H1 (cell line): ENCODE results near the gene KCNMA1. TPM values are rescaled to one million over a fixed set of nuclear protein-coding genes. Genes with fewer than 3 reads are reported as not detected.

Source experiments
- CTCF ChIA-PET: fragments of 300-600 bp; sonication (Branson Sonifier 250); formaldehyde crosslinking; loops from one replicate; lab custom pipeline; 2021; ENCODE audit not compliant: partially characterized antibody; lab: Charles Lee
- POLR2A ChIA-PET: fragments of 300-600 bp; sonication (Branson Sonifier 250); formaldehyde crosslinking; loops from one replicate; lab custom pipeline; 2021; ENCODE audit warnings: inconsistent platforms; ENCODE audit not compliant: partially characterized antibody; lab: Charles Lee
- DNase-seq, 2 experiments: peaks; one replicate each; pipeline versions ENCODE4 v3.0.0 to v3.0.0-alpha.2; 2010 to 2022; ENCODE audit warnings: low spot score in 2 of 2, low read depth in 1 of 2, mixed read lengths in 1 of 2
- FAIRE-seq: peaks from 2 replicates; lab custom pipeline; 2011; peaks lifted over from hg19 to GRCh38; lab: Jason Lieb, UNC
- H2AFZ ChIP-seq: 2 replicates; pipeline ENCODE4 v1.8.1; 2012; ENCODE audit warnings: low read length, inconsistent platforms
- H2AK5ac ChIP-seq: 2 replicates; pipeline ENCODE4 v1.6.1; 2013; ENCODE audit warnings: low read depth, low read length
- H2BK120ac ChIP-seq: replicated peaks from 2 replicates; pipeline ENCODE3; 2013; ENCODE audit warnings: low read depth, low read length, inconsistent platforms
- H2BK12ac ChIP-seq: 2 replicates; pipeline ENCODE4 v1.6.1; 2013; ENCODE audit warnings: low read depth, low read length
- H2BK15ac ChIP-seq: 2 replicates; pipeline ENCODE4 v1.6.1; 2013; ENCODE audit warnings: low read length
- H2BK20ac ChIP-seq: 2 replicates; pipeline ENCODE4 v1.6.1; 2013; ENCODE audit warnings: low read length
- H2BK5ac ChIP-seq: 2 replicates; pipeline ENCODE4 v1.6.1; 2013; ENCODE audit warnings: low read depth, low read length
- H3K14ac ChIP-seq: 2 replicates; pipeline ENCODE4 v1.6.1; 2013; ENCODE audit warnings: inconsistent platforms; ENCODE audit not compliant: insufficient read length
- H3K18ac ChIP-seq: 2 replicates; pipeline ENCODE4 v1.6.1; 2013; ENCODE audit warnings: low read length; ENCODE audit errors: extremely low read depth
- H3K23ac ChIP-seq: 2 replicates; pipeline ENCODE4 v1.6.1; 2013; ENCODE audit warnings: inconsistent platforms; ENCODE audit not compliant: insufficient read length
- H3K23me2 ChIP-seq: 2 replicates; pipeline ENCODE4 v1.6.1; 2013; ENCODE audit warnings: low read depth, low read length
- H3K27ac ChIP-seq: 2 replicates; pipeline ENCODE4 v1.6.1; 2011; ENCODE audit warnings: low read depth, low read length, inconsistent platforms
- H3K27me3 ChIP-seq, 4 experiments: replicated peaks in 1 of 4; 1 replicate in 1 of 4; 2 replicates in 3 of 4; pipeline versions ENCODE4 v1.6.1 to v1.8.1; 2011 to 2013; ENCODE audit warnings: low read length in 3 of 4, mild to moderate bottlenecking in 3 of 4, inconsistent platforms in 2 of 4, mixed read lengths in 2 of 4, moderate library complexity in 1 of 4; ENCODE audit not compliant: control insufficient read depth in 3 of 4, insufficient read depth in 3 of 4; ENCODE audit errors: extremely low read depth in 1 of 4
- H3K36me3 ChIP-seq, 4 experiments: 2 replicates each; pipeline versions ENCODE4 v1.6.1 to v1.8.1; 2011 to 2013; ENCODE audit warnings: mild to moderate bottlenecking in 4 of 4, low read length in 3 of 4, moderate library complexity in 2 of 4, control low read depth in 1 of 4, inconsistent platforms in 1 of 4; ENCODE audit not compliant: insufficient read depth in 4 of 4, control insufficient read depth in 2 of 4
- H3K4ac ChIP-seq: replicated peaks from 2 replicates; pipeline ENCODE3; 2013; ENCODE audit warnings: low read length, low read depth, mixed read lengths, inconsistent platforms; ENCODE audit not compliant: insufficient read length
- H3K4me1 ChIP-seq, 4 experiments: replicated peaks in 1 of 4; 1 replicate in 1 of 4; 2 replicates in 3 of 4; pipeline versions ENCODE4 v1.6.1 to v1.8.1; 2011 to 2013; ENCODE audit warnings: low read length in 3 of 4, inconsistent platforms in 2 of 4, mixed read lengths in 1 of 4; ENCODE audit not compliant: insufficient read depth in 4 of 4, control insufficient read depth in 3 of 4
- H3K4me2 ChIP-seq, 2 experiments: 2 replicates each; pipeline versions ENCODE4 v1.6.1 to v1.8.1; 2011 to 2013; ENCODE audit warnings: low read depth in 2 of 2, low read length in 2 of 2, control low read depth in 1 of 2, inconsistent platforms in 1 of 2, mild to moderate bottlenecking in 1 of 2; ENCODE audit not compliant: insufficient read depth in 1 of 2
- H3K4me3 ChIP-seq, 4 experiments: fragments of 200-600, 300-600 bp in 1 of 4; sonication (generic), shearing (Covaris generic), sonication (Bioruptor Twin) in 1 of 4; 2 replicates each; pipeline versions ENCODE4 v1.5.1 to v1.8.1; 2011 to 2016; ENCODE audit warnings: low read length in 4 of 4, low read depth in 3 of 4, control low read depth in 2 of 4, inconsistent platforms in 2 of 4, mild to moderate bottlenecking in 2 of 4, mixed read lengths in 1 of 4, moderate library complexity in 1 of 4; ENCODE audit not compliant: insufficient read depth in 2 of 4; ENCODE audit errors: extremely low read depth in 1 of 4
- H3K56ac ChIP-seq: replicated peaks from 2 replicates; pipeline ENCODE3; 2013; ENCODE audit warnings: low read depth, mild to moderate bottlenecking, mixed read lengths, low read length, inconsistent platforms; ENCODE audit not compliant: insufficient read length
- H3K79me1 ChIP-seq: 2 replicates; pipeline ENCODE4 v1.6.1; 2013; ENCODE audit warnings: low read depth, low read length, control low read depth
- H3K79me2 ChIP-seq, 2 experiments: 2 replicates each; pipeline versions ENCODE4 v1.6.1 to v1.8.1; 2012 to 2013; ENCODE audit warnings: low read length in 2 of 2, mild to moderate bottlenecking in 2 of 2, inconsistent platforms in 1 of 2; ENCODE audit not compliant: insufficient read depth in 2 of 2, control insufficient read depth in 1 of 2
- H3K9ac ChIP-seq, 4 experiments: replicated peaks in 1 of 4; 1 replicate in 1 of 4; 2 replicates in 3 of 4; pipeline versions ENCODE4 v1.6.1 to v1.8.1; 2011 to 2013; ENCODE audit warnings: low read depth in 3 of 4, low read length in 3 of 4, control low read depth in 2 of 4, mild to moderate bottlenecking in 2 of 4, moderate library complexity in 2 of 4, inconsistent platforms in 1 of 4; ENCODE audit errors: extremely low read depth in 1 of 4
- H3K9me3 ChIP-seq, 2 experiments: 2 replicates each; pipeline versions ENCODE4 v1.6.1 to v1.8.1; 2012 to 2013; ENCODE audit warnings: mild to moderate bottlenecking in 2 of 2, moderate library complexity in 2 of 2, control low read depth in 1 of 2, inconsistent platforms in 1 of 2, low read depth in 1 of 2, low read length in 1 of 2, mixed read lengths in 1 of 2; ENCODE audit not compliant: insufficient read depth in 2 of 2
- H4K20me1 ChIP-seq, 2 experiments: replicated peaks in 1 of 2; 2 replicates each; pipeline versions ENCODE3 to v1.8.1; 2011 to 2013; ENCODE audit warnings: inconsistent platforms in 2 of 2, low read length in 2 of 2, mild to moderate bottlenecking in 1 of 2; ENCODE audit not compliant: insufficient read depth in 2 of 2, control insufficient read depth in 1 of 2
- H4K5ac ChIP-seq: 2 replicates; pipeline ENCODE4 v1.6.1; 2013; ENCODE audit warnings: low read length, low read depth, mixed read lengths, inconsistent platforms; ENCODE audit not compliant: insufficient read length
- H4K8ac ChIP-seq: 2 replicates; pipeline ENCODE4 v1.8.0; 2013; ENCODE audit warnings: mild to moderate bottlenecking, moderate library complexity, low read length, inconsistent platforms; ENCODE audit not compliant: insufficient read depth; ENCODE audit errors: extremely low read depth
- H4K91ac ChIP-seq: replicated peaks from 2 replicates; pipeline ENCODE3; 2013; ENCODE audit warnings: low read length, mixed read lengths, inconsistent platforms; ENCODE audit not compliant: insufficient read length
- ATF2 ChIP-seq: IDR thresholded peaks from 2 replicates; pipeline ENCODE4 v1.6.1; 2012; ENCODE audit warnings: low read length, inconsistent platforms
- EGR1 ChIP-seq: IDR thresholded peaks from 2 replicates; pipeline ENCODE4 v1.6.1; 2011; ENCODE audit warnings: low read depth, low read length, borderline replicate concordance
- GABPA ChIP-seq: IDR thresholded peaks from 2 replicates; pipeline ENCODE4 v1.6.1; 2011; ENCODE audit warnings: mild to moderate bottlenecking, low read length, moderate library complexity, borderline replicate concordance; ENCODE audit not compliant: insufficient read depth
- GTF2F1 ChIP-seq: IDR thresholded peaks from 2 replicates; pipeline ENCODE4 v1.6.1; 2012; ENCODE audit warnings: low read depth, low read length, improper control_type of control experiment, borderline replicate concordance
- KDM1A ChIP-seq: fragments of 200-600, 300-600 bp; sonication (generic); IDR thresholded peaks from 2 replicates; pipeline ENCODE4 v1.7.1; 2016; ENCODE audit warnings: mild to moderate bottlenecking, low read length, borderline replicate concordance
- NRF1 ChIP-seq: IDR thresholded peaks from 2 replicates; pipeline ENCODE4 v1.6.1; 2011; ENCODE audit warnings: mild to moderate bottlenecking, low read depth, low read length, improper control_type of control experiment
- RNF2 ChIP-seq: fragments of 200-900, 300-1000 bp; sonication (generic); IDR thresholded peaks from 2 replicates; pipeline ENCODE4 v1.7.1; 2016; ENCODE audit warnings: borderline replicate concordance, low read depth, mild to moderate bottlenecking, antibody characterized with exemption, low read length; ENCODE audit not compliant: poor library complexity, severe bottlenecking; ENCODE audit errors: missing control alignments
- RXRA ChIP-seq: IDR thresholded peaks from 2 replicates; pipeline ENCODE4 v1.6.1; 2011; ENCODE audit warnings: low read depth, mild to moderate bottlenecking, low read length, moderate library complexity; ENCODE audit not compliant: insufficient read depth
- SAP30 ChIP-seq: fragments of 300-600 bp; sonication (generic); IDR thresholded peaks from 2 replicates; pipeline ENCODE4 v1.7.1; 2012; ENCODE audit warnings: low read length, moderate library complexity, mild to moderate bottlenecking, inconsistent platforms; ENCODE audit not compliant: insufficient read depth, insufficient replicate concordance
- SIRT6 ChIP-seq: IDR thresholded peaks from one replicate; pipeline ENCODE4 v1.7.1; 2012; ENCODE audit warnings: low read length, inconsistent platforms
- SIX5 ChIP-seq: IDR thresholded peaks from 2 replicates; pipeline ENCODE4 v1.6.1; 2011; ENCODE audit warnings: mild to moderate bottlenecking, low read depth, low read length
- SP1 ChIP-seq: IDR thresholded peaks from 2 replicates; pipeline ENCODE4 v1.6.1; 2011; ENCODE audit warnings: low read depth, low read length
- WGBS, 2 experiments: shearing (Covaris generic) in 1 of 2; methylation state at CpG; one replicate each; pipeline versions ENCODE4 v1.1.6 to v1.1.7; 2013 to 2015; ENCODE audit warnings: low lambda C conversion rate in 2 of 2, mixed read lengths in 2 of 2, inconsistent platforms in 1 of 2, low coverage in 1 of 2, missing lambda C conversion rate in 1 of 2; ENCODE audit not compliant: insufficient replicate concordance in 2 of 2, insufficient coverage in 1 of 2, insufficient read length in 1 of 2; ENCODE audit errors: extremely low coverage in 1 of 2, missing lambda C conversion rate in 1 of 2; 5-methylcytosine and 5-hydroxymethylcytosine counted together
- polyA plus RNA-seq, 7 experiments: library from polyadenylated mRNA; depleted of rRNA in 3 of 7; stranded (reverse) in 5 of 7; unstranded in 2 of 7; fragments of >200 nt in 5 of 7; fragments of 200-250 nt in 2 of 7; gene quantifications; 1 replicate in 5 of 7; 2 replicates in 1 of 7; 4 replicates in 1 of 7; pipeline versions ENCODE4 v1.2.1 to v1.2.3, GENCODE V29; 2011 to 2013; ENCODE audit warnings: missing spikeins in 2 of 7, mixed read lengths in 2 of 7
- total RNA-seq: library from RNA; stranded (reverse); fragmentation: NEBNext Ultra II Directional; extraction: Animal tissue kit (Norgen Biotek cat#: 25700); gene quantifications from 2 replicates; pipeline ENCODE4 v1.2.1, GENCODE V29; 2021

KCNMA1 gene
- total and polyA plus RNA-seq, 2 of the 8 experiments (the other 6 are each of a cell fraction or from before 2014, with no cell fraction given): 10.2 to 11.1 TPM

DNA sequence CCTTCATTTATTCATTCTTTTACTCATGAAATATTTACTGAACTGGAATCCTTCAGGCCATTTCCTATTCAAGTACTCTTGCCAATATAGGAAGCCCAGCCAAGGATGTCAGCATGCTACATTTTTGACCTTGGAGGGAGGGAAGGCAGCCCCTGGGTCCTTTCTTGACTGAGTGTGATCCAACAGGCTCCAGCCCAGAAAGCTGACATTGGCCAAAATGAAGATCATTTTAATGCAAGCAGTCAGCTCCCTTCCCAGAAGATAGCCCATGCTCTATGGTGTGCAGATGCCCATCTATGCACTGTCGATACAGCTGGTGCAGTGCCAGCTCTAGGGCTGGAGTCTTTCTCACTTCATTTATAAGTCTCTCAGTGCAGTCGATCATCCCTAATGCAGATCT lies 646.0 kb downstream of the KCNMA1 start:
- Histone ChIP-seq H3K27me3 (no peaks in the 10 kb centered on the region), H3K14ac (no peak overlapping the region), H3K27ac (no peak overlapping the region), H3K4me2 (no peak overlapping the region), H3K23ac (no peak overlapping the region), H2BK20ac (no peak overlapping the region), H4K20me1 (no peaks in the 10 kb centered on the region), H3K9me3 (no peaks in the 10 kb centered on the region), H2AFZ (no peak overlapping the region), H3K79me1 (no peaks in the 10 kb centered on the region), H2BK5ac (no peak overlapping the region), H3K4ac (no peak overlapping the region), H3K4me3 (no peak overlapping the region), H2AK5ac (no peak overlapping the region), H3K9ac (no peak overlapping the region), H3K23me2 (no peaks in the 10 kb centered on the region), H4K91ac (no peak overlapping the region), H2BK12ac (no peak overlapping the region), H4K5ac (no peak overlapping the region), H3K4me1 (peaks cover 0 to 4% (median 0%) of the 10 kb centered on the region in 4 experiments; a peak in 1 of 7 replicates), H3K56ac (no peak overlapping the region), H3K79me2 (no peaks in the 10 kb centered on the region), H2BK120ac (no peak overlapping the region), H4K8ac (no peak overlapping the region), H3K18ac (no peak overlapping the region), H3K36me3 (no peaks in the 10 kb centered on the region), H2BK15ac (no peak overlapping the region)
- 67% methylated on average over 2 of the region's 2 CpGs; no CpG with 5 or more reads in 1 of the 2 experiments for WGBS, 2 experiments
- FAIRE-seq (no peak), DNase-seq (no peak)
- CTCF ChIA-PET: interaction anchor here (1.0 to 2.8 kb wide), 3 partner anchors 14 to 324 kb away, joined by 3 to 20 read pairs (median 3); no protein-coding TSS in a partner anchor
- POLR2A ChIA-PET: interaction anchor here (1.6 kb wide), 1 partner anchor 13 kb away, joined by 4 read pairs; no protein-coding TSS in a partner anchor
- TF ChIP-seq GABPA: no peak
- TF ChIP-seq SIX5: no peak
- TF ChIP-seq EGR1: no peak
- no peak for TF ChIP-seq GTF2F1
- TF ChIP-seq RXRA: no peak
- TF ChIP-seq SP1: no peak
- TF ChIP-seq SAP30: no peak
- TF ChIP-seq KDM1A: no peak
- TF ChIP-seq SIRT6: no peak
- no peak for TF ChIP-seq RNF2
- TF ChIP-seq ATF2: no peak
- TF ChIP-seq NRF1: no peak
